B cell (primary cell): ENCODE data around the gene SMAP1.
A peak's percentile ranks its signal among the peaks of the same experiment; 100 is the strongest.

Experiments used
- CTCF ChIP-seq: fragments of 200-600 bp; IDR thresholded peaks from one replicate; pipeline ENCODE4 v1.8.0; 2022; ENCODE audit warnings: antibody characterized with exemption, mild to moderate bottlenecking
- EZH2 ChIP-seq: IDR thresholded peaks from 2 replicates; pipeline ENCODE4 v1.6.1; 2012; ENCODE audit warnings: borderline replicate concordance, low read depth, mild to moderate bottlenecking, moderate library complexity, low read length; ENCODE audit not compliant: insufficient read depth, poor library complexity, severe bottlenecking

- TF ChIP-seq CTCF (peak; percentile 99), EZH2 (no peak)
These were observed 216.6 kb downstream of the SMAP1 start for GRCh38 chr6:70884074-70884983.
